NCI-H460 (cell line): Measurements from ENCODE around the gene C17orf113. TPM values are rescaled to one million over a fixed set of nuclear protein-coding genes. Genes with fewer than 3 reads are reported as not detected.
A peak's percentile ranks its signal among the peaks of the same experiment; 100 is the strongest.
"Not testable (repeated sequence)": the region's sequence is repeated elsewhere in the genome, so short reads cannot be mapped to it uniquely, and the experiment has no call there.

Experiments used
- DNase-seq: peaks from one replicate; pipeline ENCODE4 v3.0.0-alpha.2; 2016; ENCODE audit warnings: low read depth; ENCODE audit errors: extremely low read depth
- total RNA-seq: library from RNA; depleted of rRNA; stranded (reverse); fragments of >200 nt; shearing (Covaris generic); gene quantifications from 2 replicates; pipeline ENCODE4 v1.2.3, GENCODE V29; 2014

C17orf113 gene
- total RNA-seq, 1 experiment from 2014 or later = 1.5 TPM

- DNase-seq = no peak
Measured at GRCh38 chr17:42045719-42046118, 4.7 kb downstream of the C17orf113 start.

GRCh38 chr17:42042598-42043319 lies 7.6 kb downstream of the C17orf113 start:
- no peak for DNase-seq

DNA sequence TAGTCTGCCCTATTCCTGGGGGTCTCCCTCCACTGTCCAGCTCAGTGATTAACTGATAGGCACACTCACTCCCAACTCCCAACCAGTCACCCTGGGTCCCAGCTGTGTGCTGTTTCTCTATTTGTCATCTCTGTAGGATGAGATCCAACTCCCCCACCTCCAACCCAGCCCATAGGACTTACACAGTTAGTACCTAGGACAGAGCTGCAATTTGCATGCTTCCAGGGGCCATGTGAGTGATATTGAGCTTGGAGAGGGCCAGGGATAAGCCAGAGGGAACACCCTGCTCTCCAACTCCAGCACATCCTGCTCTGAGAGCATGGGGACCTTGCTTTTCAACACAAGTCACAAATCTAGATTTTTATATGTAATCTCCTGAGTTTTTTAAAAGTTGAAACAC lies 8.8 kb downstream of the C17orf113 start:
- DNase-seq = no peak

DNA sequence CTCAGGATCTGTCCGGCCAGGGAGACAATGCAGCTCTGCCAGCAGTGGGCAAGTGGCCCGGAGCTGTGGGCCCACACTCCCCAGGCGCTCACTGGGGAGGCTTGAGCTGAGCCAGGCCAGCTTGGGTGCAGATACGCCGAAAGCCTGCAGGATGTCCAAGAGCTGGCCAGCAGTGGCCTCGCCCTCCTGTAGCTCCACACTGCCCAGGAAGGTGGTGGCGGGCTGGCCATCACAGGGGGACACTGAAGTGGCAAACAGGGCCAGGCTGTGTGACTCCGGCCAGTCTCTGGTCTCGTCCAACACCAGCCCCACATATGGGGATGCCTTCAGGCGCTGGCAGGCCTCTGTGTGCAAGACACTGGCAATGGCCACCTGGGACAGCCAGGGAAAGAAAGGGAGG lies 9.6 kb downstream of the C17orf113 start:
- DNase-seq = no peak

DNA sequence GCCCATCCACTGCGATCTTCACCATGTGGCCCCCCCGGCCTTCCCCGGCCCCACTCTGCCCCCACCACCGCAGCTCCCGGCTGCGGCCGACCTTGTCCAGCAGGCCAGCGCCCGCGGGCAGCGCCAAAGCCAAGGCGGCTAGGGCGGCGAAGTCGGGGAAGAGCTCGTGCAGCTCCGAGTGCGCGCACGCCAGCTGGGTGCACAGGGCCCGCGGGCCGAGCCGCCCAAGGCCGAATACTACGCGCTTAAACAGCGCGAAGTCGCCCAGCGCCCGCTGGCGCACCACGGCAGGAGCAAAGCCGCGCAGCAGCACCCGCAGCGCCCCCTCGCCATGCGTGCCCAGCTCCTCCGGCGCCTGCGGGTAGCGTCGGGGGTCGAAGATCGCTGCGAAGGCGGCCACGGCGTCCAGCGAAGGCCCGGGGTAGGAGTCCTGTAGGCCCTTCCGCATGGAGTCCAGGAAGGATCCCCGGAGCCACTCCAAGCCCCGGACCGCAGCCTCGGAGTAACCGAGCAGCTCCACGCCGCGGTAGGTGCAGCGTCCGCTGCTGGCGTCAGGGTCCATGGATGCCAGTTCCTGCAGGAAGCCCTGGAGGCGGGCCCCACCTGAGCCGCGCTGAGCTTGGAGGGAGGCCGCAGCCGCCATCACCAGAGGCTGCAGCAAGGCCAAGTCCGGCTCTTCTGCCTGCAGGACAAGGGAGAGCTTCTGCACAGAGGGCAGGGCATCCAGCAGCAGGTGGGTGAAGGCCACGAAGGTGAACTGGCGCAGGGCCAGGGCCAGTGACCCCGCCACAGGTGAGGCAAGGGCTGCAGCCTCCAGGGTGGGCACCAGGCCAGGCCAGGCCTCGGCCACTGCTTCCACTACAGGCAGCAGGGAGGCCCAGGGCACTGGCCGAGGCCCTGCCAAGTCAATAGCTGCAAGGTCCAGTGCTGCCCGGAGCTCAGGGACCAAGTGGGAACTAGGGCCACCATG lies 10.3 kb downstream of the C17orf113 start:
- no peak for DNase-seq

- no peak for DNase-seq
Measured at GRCh38 chr17:42038221-42038973, 12.0 kb downstream of the C17orf113 start.

- DNase-seq = no peak
Measured at GRCh38 chr17:42034059-42034458, 16.3 kb downstream of the C17orf113 start.

- no peak for DNase-seq
Measured at GRCh38 chr17:42031584-42031983, 18.8 kb downstream of the C17orf113 start.

GRCh38 chr17:42028791-42029127 lies 21.6 kb downstream of the C17orf113 start:
- DNase-seq = no peak

GRCh38 chr17:42027961-42028790 lies 22.2 kb downstream of the C17orf113 start:
- no peak for DNase-seq

GRCh38 chr17:42027590-42027889 lies 22.9 kb downstream of the C17orf113 start:
- no peak for DNase-seq

- DNase-seq = no peak
Measured at GRCh38 chr17:42026857-42027589, 23.4 kb downstream of the C17orf113 start.

DNA sequence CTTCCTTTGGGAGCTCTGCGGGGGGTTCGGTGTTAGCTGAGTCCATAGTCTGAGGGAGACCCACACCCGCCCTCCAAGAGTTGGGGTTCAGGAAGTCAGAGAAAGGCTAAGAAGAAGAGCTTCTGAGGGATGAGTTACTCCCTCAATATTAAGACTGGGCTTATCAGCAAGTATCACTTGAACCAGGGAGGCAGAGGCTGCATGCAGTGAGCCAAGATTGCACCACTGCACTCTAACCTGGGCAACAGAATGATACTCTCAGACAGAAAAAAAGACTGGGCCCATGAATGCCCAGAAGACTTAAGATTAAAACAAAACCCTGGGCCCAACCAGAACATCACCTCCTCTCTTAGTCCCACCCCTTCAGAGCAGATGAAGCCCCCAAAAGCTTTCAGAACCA lies 24.5 kb downstream of the C17orf113 start:
- no peak for DNase-seq

- no peak for DNase-seq
Measured at GRCh38 chr17:42025191-42025579, 25.2 kb downstream of the C17orf113 start.

- peak; percentile 61 for DNase-seq
Measured at GRCh38 chr17:42023524-42024349, 26.7 kb downstream of the C17orf113 start.

DNA sequence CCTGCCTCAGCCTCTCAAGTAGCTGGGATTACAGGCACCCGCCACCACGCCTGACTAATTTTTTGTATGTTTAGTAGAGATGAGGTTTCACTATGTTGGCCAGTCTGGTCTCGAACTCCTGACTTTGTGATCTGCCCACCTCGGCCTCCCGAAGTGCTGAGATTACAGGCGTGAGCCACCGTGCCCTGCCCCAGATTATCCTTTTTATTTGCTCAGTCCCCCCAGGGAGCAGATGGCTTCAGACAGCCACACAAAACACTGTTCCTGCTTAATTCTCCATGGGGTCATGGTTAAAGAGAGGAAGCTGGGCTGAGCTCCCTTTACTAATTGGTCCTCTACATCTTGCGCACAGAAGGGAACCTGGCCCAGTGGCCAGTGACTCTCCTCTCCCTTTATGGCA lies 29.6 kb downstream of the C17orf113 start:
- not testable (repeated sequence) for DNase-seq

DNA sequence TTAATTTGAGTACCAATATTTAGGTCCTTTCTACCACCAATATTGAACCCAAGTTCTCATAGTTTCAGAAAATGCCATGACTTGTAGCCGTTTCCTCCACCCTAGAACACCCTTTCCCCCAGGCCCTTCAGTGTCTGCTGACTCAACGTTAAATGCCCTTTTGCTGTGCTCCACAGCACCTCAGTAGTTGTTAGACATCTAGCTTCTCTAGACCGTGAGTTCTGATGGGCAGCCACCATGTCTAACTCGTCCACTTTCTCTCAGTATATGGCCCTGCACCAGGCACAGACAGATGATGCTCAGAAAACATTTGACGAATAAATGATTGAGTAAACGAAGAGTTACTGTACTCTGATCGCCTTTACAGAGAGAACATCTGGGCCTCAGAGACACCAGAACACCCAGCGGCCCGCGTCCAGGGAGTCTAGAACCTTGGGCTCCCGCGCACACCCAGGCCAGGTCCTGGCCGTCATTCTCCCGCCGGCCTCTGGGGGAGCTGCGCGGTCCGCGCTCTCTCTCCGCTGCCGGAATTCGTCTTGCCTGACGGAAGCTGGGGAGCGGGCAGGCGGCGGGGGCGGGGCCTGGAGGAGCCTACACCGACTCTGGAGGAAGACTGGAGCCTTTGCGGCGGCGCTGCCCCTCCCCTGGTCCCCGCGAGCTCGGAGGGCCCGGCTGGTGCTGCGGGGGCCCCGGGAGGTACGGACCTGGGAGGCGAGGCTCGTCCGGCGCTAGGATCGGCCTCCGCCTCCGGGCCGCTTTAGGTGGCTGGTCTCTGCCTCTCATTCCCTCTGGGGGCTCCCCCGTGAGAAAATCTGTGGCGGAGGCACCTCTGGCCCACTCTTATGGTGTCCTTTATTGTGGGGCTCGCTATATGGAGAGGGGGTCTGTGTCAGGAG lies 30.6 kb downstream of the C17orf113 start, which contains the start of gene NKIRAS2:
TSS of gene NKIRAS2 (plus strand) at position 582 of the 896 bp plus-strand sequence. CDS start 1,488 bp downstream, outside the sequence.
- DNase-seq = peak; percentile 90

DNA sequence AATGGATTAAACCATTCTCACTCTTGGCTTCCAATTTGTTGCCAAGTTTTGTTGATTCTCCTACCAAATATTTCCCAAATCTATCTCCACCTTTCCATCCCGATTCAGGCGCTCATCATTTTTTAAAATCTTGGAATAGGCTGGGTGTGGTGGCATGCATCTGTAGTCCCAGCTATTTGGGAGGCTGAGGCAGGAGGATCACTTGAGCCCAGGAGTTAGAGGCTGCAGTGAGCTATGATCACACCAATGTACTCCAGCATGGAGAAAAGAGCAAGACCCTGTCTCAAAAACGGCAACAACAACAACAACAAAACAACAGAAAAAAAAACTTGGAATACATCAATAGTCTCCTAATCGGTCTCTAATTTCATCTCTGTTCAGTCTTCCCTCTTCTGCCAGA lies 31.4 kb downstream of the C17orf113 start:
- DNase-seq = no peak
